Measurements from ENCODE around the gene CELSR3.

The CELSR3 gene

DNA sequence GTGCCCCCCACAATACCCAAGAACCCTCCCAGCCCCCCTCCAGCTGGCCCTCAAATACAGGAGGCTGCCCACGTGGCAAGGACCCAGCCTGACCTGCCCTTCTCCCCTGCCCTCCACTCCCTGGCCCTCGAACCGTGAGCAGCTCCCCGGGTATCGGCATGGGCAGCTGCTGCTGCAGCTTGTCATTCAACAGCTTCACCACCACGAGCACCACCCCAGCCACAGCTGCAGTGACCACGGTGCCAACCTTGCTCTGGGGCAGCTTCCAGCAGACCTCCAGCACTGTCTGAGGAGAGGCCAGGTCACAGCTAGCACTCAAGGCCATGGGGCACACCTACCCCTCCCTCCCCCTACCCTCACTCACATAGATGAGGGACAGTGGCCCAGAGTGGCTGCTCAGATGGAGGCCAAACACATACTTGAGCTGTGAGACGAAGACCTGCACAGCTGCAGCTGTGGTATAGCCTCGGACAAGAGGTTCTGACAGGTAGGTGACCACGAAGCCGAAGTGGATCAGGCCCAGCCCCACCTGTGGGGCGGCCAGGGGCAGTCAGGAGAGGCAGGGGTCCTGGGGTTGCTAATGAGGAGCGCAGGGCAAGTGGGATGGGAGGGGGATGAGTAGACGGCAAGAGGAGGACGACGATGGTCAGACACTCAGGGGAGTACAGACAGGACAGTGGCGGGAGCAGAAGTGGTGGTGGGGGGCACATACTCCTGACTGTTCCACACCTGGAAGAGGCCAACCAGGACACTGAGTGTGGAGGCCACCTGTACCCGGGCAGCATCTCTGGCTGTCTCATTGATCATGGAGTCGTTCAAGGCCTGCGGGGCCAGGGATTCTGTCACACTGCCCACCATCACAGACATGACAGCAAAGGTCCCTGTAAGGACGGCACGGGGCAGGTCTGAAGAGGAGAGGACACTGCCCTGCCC is 30.9 kb downstream of the CELSR3 start:
- Histone ChIP-seq H3K27ac (ENCODE audit: low read depth, low read length) (no peak overlapping the region), H3K36me3 (ENCODE audit: control insufficient read depth, insufficient read depth, low read length) (peaks cover 70% of the 10 kb centered on the region), H3K9ac (ENCODE audit: low read length) (no peak overlapping the region), H3K4me1 (ENCODE audit: control insufficient read depth, insufficient read depth, low read length) (peaks cover 16% of the 10 kb centered on the region), H3K9me3 (ENCODE audit: control insufficient read depth, insufficient read depth, low read depth, low read length) (no peaks in the 10 kb centered on the region), H3K4me3 (ENCODE audit: low read depth, low read length) (no peak overlapping the region), H3K27me3 (ENCODE audit: control insufficient read depth, insufficient read depth, low read length) (no peaks in the 10 kb centered on the region)

DNA sequence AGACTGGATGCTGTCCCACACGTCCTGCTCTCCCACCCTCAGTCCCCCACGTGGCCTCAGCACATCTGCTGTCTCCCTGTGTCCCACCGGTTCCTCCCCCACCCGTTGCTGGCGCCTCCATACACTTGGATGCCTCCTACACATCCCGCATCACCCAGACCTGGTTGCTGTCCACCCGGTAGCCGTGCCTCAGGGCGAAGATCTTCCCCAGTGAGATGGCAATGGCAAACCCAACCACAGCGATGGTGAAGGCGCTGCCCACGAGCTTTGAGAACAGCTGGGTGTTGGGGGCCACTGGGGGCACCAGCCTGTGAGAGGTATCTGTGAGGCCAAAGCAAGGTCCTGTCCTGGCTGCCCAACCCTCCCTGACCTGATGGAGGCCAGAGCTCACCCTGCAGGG is 31.9 kb downstream of the CELSR3 start:
- no peaks in the 10 kb centered on the region for H3K9me3 ChIP-seq (ENCODE audit: control insufficient read depth, insufficient read depth, low read depth, low read length)
- no peaks in the 10 kb centered on the region for H3K27me3 ChIP-seq (ENCODE audit: control insufficient read depth, insufficient read depth, low read length)
- H3K4me3 ChIP-seq (ENCODE audit: low read depth, low read length) = no peak overlapping the region
- H3K9ac ChIP-seq (ENCODE audit: low read length) = no peak overlapping the region
- peaks cover 80% of the 10 kb centered on the region for H3K36me3 ChIP-seq (ENCODE audit: control insufficient read depth, insufficient read depth, low read length)
- no peak overlapping the region for H3K27ac ChIP-seq (ENCODE audit: low read depth, low read length)
- peaks cover 7% of the 10 kb centered on the region; the same call in 1 of the 2 replicates for H3K4me1 ChIP-seq (ENCODE audit: control insufficient read depth, insufficient read depth, low read length)

DNA sequence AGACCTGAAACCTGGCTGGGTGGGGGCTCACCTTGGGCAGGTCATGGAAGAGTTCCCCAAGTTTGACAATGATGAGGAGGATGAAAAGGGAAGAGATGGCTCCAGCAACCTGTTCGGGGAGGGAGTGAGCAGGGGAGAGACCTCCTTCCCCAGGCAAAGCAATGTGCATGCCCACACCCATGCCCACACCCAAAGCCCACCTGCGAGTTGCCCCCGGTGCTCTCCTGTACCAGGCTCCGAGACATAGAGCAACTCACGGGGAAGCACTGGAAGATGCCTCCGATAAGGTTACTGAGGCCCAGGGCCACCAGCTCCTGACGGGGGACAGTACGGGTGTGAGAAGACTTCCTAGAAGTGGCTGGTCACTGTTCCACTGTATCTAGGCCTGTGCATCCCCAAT is 32.3 kb downstream of the CELSR3 start:
- H3K36me3 ChIP-seq (ENCODE audit: control insufficient read depth, insufficient read depth, low read length) = peaks cover 84% of the 10 kb centered on the region
- no peaks in the 10 kb centered on the region for H3K27me3 ChIP-seq (ENCODE audit: control insufficient read depth, insufficient read depth, low read length)
- H3K9ac ChIP-seq (ENCODE audit: low read length) = no peak overlapping the region
- no peak overlapping the region for H3K4me3 ChIP-seq (ENCODE audit: low read depth, low read length)
- peaks cover 6% of the 10 kb centered on the region; the same call in 1 of the 2 replicates for H3K4me1 ChIP-seq (ENCODE audit: control insufficient read depth, insufficient read depth, low read length)
- H3K9me3 ChIP-seq (ENCODE audit: control insufficient read depth, insufficient read depth, low read depth, low read length) = no peaks in the 10 kb centered on the region
- H3K27ac ChIP-seq (ENCODE audit: low read depth, low read length) = no peak overlapping the region

DNA sequence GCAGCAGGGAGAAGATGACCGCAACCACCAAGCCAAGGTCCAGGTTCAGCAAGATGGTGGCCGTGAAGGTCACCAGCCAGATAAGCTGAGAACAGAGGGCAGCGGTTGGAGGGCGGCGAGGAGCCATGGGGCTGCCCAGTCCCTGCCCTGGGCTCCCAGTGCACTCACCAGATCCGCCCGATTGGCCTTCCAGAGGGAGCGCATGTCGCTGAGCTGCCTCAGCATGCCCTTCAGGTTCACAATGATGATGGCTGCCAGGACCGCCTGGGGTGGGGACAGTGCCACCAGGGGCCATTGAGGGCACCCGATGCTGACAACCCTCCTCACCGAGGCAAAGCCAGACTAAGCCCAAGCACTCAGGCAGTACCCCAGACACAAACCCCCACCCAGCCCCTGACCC is 32.8 kb downstream of the CELSR3 start:
- H3K36me3 ChIP-seq (ENCODE audit: control insufficient read depth, insufficient read depth, low read length) = peaks cover 89% of the 10 kb centered on the region
- H3K27ac ChIP-seq (ENCODE audit: low read depth, low read length) = no peak overlapping the region

DNA sequence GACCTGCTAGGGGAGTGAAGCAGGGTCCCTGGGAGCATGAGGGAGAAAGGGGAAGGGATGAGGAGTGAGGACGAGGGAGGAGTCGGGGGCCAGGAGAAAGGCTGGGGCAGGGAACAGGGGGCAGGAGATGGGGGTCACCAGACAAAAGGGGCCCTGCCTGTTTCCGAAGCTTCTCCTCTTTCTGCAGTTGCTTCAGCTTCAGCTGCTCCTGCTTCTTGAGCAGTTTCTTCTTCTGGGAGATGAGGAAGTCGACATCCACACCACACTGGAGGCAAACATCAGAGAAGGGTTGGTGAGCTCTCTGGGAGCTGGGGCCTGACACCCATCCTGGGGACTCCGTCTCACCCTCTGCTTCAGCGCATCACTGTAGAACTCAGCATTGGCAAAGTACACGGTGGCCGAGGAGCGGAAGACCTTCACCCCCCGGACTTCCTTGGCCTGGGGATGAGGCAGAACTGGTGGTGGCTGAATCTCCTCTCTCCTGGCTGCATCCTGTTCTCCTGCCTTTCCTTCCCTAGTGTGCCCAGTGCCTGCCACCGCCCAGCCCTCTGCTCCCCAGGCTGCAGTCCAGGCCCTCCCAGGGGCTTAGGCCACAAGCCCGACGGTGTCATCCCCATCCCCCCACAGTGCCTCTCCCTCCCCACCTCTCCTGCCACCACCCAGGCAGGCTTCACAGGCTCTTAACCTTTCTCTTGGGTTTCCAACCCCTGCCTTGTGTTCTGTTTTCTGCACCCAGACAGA is 34.2 kb downstream of the CELSR3 start:
- Histone ChIP-seq H3K9me3 (ENCODE audit: control insufficient read depth, insufficient read depth, low read depth, low read length) (no peaks in the 10 kb centered on the region), H3K4me3 (ENCODE audit: low read depth, low read length) (no peak overlapping the region), H3K27ac (ENCODE audit: low read depth, low read length) (no peak overlapping the region), H3K4me1 (ENCODE audit: control insufficient read depth, insufficient read depth, low read length) (peaks cover 6% of the 10 kb centered on the region), H3K27me3 (ENCODE audit: control insufficient read depth, insufficient read depth, low read length) (no peaks in the 10 kb centered on the region), H3K9ac (ENCODE audit: low read length) (no peak overlapping the region), H3K36me3 (ENCODE audit: control insufficient read depth, insufficient read depth, low read length) (peaks cover 87% of the 10 kb centered on the region)

More for the DNA sequence above, 32.8 kb downstream of the CELSR3 start:
- Histone ChIP-seq H3K4me1 (ENCODE audit: control insufficient read depth, insufficient read depth, low read length) (peaks cover 6% of the 10 kb centered on the region; the same call in 1 of the 2 replicates), H3K9me3 (ENCODE audit: control insufficient read depth, insufficient read depth, low read depth, low read length) (no peaks in the 10 kb centered on the region), H3K9ac (ENCODE audit: low read length) (no peak overlapping the region), H3K27me3 (ENCODE audit: control insufficient read depth, insufficient read depth, low read length) (no peaks in the 10 kb centered on the region), H3K4me3 (ENCODE audit: low read depth, low read length) (no peak overlapping the region)

DNA sequence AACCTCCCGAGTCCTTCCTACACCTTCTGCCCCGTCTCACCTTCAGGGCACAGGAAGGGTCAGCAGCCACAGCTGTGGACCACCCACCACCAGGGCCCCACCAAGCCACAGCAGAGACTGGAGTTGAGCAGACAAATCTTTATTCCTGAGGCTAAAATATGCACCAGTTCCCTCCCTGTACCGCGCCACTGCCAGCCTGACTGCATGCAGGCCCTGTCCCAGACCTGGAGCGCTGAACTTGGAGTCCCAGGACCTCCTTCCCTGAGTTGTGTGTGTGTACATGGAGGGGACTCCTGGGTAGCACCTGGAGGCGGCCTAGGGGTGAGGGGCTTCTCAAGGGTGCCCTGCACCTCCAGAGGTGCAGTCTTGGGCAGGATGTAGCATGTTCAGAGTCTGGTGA is 37.1 kb downstream of the CELSR3 start:
- no peaks in the 10 kb centered on the region for H3K9me3 ChIP-seq (ENCODE audit: control insufficient read depth, insufficient read depth, low read depth, low read length)
- H3K9ac ChIP-seq (ENCODE audit: low read length) = no peak overlapping the region
- no peaks in the 10 kb centered on the region for H3K27me3 ChIP-seq (ENCODE audit: control insufficient read depth, insufficient read depth, low read length)
- H3K4me1 ChIP-seq (ENCODE audit: control insufficient read depth, insufficient read depth, low read length) = peaks cover 6% of the 10 kb centered on the region
- H3K36me3 ChIP-seq (ENCODE audit: control insufficient read depth, insufficient read depth, low read length) = peaks cover 63% of the 10 kb centered on the region
- no peak overlapping the region for H3K4me3 ChIP-seq (ENCODE audit: low read depth, low read length)
- H3K27ac ChIP-seq (ENCODE audit: low read depth, low read length) = no peak overlapping the region

DNA sequence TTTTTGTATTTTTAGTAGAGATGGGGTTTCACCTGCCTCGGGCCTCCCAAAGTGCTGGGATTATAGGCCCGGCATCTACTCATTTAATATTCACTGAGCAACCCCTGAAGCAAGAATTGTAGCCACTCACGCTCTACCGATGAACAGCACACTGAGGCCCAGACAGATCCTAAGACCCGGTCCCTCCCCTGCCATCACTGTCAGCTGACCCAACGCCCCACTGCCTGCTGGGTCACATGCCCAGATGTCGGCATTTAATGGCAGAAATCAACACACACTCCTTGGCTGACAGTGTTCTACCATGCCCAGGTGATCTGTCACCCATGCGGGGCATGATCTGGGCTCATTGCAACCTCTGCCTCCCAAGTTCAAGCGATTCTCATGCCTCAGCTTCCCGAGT is 37.9 kb downstream of the CELSR3 start:
- H3K27ac ChIP-seq (ENCODE audit: low read depth, low read length) = no peak overlapping the region
- H3K36me3 ChIP-seq (ENCODE audit: control insufficient read depth, insufficient read depth, low read length) = peaks cover 62% of the 10 kb centered on the region
- peaks cover 6% of the 10 kb centered on the region for H3K4me1 ChIP-seq (ENCODE audit: control insufficient read depth, insufficient read depth, low read length)
- H3K4me3 ChIP-seq (ENCODE audit: low read depth, low read length) = no peak overlapping the region
- H3K9me3 ChIP-seq (ENCODE audit: control insufficient read depth, insufficient read depth, low read depth, low read length) = no peaks in the 10 kb centered on the region
- H3K27me3 ChIP-seq (ENCODE audit: control insufficient read depth, insufficient read depth, low read length) = no peaks in the 10 kb centered on the region
- no peak overlapping the region for H3K9ac ChIP-seq (ENCODE audit: low read length)

DNA sequence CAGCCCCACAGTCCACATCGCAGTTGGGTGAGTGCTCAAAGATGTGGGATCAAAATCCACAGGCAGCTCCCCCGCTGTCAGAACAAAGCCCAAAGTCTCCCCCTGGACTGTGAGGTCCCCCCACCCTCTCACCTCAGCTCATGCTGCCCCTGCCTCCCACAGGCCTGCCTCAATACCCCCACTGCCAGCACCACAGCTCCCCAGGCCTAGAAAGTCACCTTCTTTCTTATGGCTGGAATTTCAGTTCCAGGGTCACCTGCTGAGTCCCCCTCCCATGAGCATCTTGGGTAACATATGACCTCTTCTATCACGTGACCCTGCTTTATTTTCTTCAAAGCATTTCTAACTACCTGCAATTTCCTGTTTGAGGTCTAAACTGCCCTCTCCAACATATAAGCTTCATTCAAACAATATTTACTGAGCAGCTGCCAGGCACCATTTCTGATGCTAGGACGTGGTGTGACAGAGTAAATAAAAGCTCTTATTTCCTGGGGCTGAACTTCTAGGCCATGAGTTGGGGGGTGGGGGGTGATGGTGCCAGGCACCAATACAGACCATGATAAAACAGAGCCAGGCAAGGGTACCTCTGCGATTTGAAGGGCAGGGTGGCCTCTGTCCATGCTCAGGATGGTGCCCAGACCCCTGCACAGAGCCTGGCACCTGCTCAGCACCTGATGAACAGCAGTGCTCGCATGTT is 38.7 kb downstream of the CELSR3 start:
- no peak overlapping the region for H3K27ac ChIP-seq (ENCODE audit: low read depth, low read length)
- H3K27me3 ChIP-seq (ENCODE audit: control insufficient read depth, insufficient read depth, low read length) = no peaks in the 10 kb centered on the region

DNA sequence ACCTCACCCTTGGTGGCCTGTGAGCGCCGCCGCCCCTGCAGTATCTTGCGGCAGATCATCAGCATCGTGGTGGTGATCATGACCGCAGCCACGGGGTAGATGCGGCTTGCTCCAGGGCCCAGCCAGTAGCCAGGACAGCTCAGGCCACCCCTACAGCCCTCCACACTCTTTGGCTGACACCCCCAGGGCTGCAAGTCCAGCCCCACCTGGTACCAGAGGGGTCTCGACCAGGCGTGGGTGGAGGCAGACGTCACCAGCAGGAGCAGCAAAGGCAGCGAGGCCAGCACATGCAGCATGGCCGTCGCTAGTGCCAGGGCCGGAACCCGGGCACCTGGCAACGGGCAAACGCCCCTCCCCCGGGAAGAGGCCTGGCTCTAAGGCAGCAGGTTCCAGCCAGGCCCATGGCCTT is 41.2 kb downstream of the CELSR3 start, which contains the start of gene TMEM89:
Gene TMEM89, minus strand, starts transcription at position 309 of the 409 bp plus-strand sequence. Its CDS starts 13 bp downstream, at position 296.
- Histone ChIP-seq H3K27me3 (ENCODE audit: control insufficient read depth, insufficient read depth, low read length) (no peaks in the 10 kb centered on the region), H3K4me1 (ENCODE audit: control insufficient read depth, insufficient read depth, low read length) (peaks cover 6% of the 10 kb centered on the region), H3K27ac (ENCODE audit: low read depth, low read length) (no peak within 1 kb of the TSS), H3K4me3 (ENCODE audit: low read depth, low read length) (no peak within 1 kb of the TSS), H3K9me3 (ENCODE audit: control insufficient read depth, insufficient read depth, low read depth, low read length) (peaks cover 19% of the 10 kb centered on the region), H3K9ac (ENCODE audit: low read length) (no peak within 1 kb of the TSS), H3K36me3 (ENCODE audit: control insufficient read depth, insufficient read depth, low read length) (peaks cover 31% of the 10 kb centered on the region)

More for the DNA sequence above, 38.7 kb downstream of the CELSR3 start:
- no peak overlapping the region for H3K9ac ChIP-seq (ENCODE audit: low read length)
- H3K36me3 ChIP-seq (ENCODE audit: control insufficient read depth, insufficient read depth, low read length) = peaks cover 56% of the 10 kb centered on the region
- no peak overlapping the region for H3K4me3 ChIP-seq (ENCODE audit: low read depth, low read length)
- peaks cover 6% of the 10 kb centered on the region for H3K4me1 ChIP-seq (ENCODE audit: control insufficient read depth, insufficient read depth, low read length)
- H3K9me3 ChIP-seq (ENCODE audit: control insufficient read depth, insufficient read depth, low read depth, low read length) = no peaks in the 10 kb centered on the region

DNA sequence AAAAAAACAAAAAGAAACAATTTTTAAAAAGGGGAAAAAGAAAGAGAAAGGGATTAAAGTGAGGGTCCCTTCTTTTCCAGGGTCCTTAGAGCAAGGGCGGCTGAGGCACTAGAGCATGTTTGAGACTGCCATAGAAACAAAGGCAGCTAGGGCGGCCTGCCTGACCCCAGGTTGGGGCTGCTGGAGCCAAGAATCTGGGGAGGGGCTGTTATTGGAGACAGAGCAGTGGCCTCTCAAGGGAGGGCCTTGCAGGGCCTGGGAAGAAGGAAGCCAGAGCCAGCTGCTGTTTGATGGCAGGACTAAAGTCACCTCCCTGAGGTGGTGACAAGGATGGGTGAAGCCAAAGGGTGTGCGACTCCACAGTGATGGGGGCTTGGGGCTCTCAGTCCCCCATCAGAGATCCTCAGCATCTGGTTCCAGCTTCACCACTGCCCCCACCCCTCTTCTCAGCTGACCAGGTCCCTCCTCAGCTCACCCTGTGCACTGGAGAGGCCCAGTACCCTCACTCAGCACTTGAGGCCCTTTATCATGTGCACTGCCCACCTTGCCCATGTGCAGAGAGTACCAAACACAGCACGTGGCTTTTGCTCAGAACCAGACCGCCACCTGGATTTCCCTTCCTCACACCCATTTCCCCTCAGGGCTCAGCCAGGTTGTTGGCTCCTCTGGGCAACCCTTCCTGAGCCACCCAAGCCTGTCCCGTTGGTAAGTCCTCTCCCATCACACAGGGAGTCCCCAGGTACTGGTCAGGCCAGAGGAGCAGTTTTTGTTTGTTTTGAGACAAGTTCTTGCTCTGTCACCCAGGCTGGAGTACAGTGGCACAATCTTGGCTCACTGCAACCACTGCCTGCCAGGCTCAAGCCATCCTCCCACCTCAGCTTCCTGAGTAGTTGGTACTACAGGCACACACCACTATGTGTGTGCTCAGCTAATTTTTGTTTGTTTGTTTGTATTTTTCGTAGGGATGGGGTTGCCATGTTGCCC is 42.9 kb downstream of the CELSR3 start:
- peaks cover 15% of the 10 kb centered on the region for H3K36me3 ChIP-seq (ENCODE audit: control insufficient read depth, insufficient read depth, low read length)
- H3K4me1 ChIP-seq (ENCODE audit: control insufficient read depth, insufficient read depth, low read length) = peaks cover 6% of the 10 kb centered on the region
- H3K4me3 ChIP-seq (ENCODE audit: low read depth, low read length) = no peak overlapping the region
- peaks cover 24% of the 10 kb centered on the region for H3K9me3 ChIP-seq (ENCODE audit: control insufficient read depth, insufficient read depth, low read depth, low read length)
- no peak overlapping the region for H3K27ac ChIP-seq (ENCODE audit: low read depth, low read length)
- H3K27me3 ChIP-seq (ENCODE audit: control insufficient read depth, insufficient read depth, low read length) = no peaks in the 10 kb centered on the region
- no peak overlapping the region for H3K9ac ChIP-seq (ENCODE audit: low read length)

All from HUES6 (cell line).